ENCODE results near the gene PDSS2. TPM values are rescaled to one million over a fixed set of nuclear protein-coding genes. Genes with fewer than 3 reads are reported as not detected.
"Not testable (repeated sequence)": the region's sequence is repeated elsewhere in the genome, so short reads cannot be mapped to it uniquely, and the experiment has no call there.

Gene PDSS2
- total RNA-seq, 1 donor from 2014 or later, result 7.9 TPM

DNA sequence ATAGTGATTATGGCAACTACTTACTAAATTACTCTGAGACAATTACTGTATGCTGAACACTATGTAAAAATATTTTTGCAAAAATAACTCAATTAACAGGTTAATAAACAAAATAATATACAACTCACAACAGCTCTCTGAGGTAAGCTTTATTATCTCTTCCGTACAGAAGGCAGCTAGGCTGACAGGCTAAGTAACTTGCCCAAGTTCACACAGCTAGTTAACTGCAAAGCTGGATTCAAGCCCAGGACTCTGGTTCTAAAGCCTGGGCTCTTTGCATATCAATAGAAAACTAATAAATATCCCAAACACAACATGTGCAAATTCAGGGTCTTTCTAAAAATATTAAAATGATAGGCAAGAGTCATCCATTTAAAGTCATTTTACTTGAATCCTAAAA lies 174.6 kb downstream of the PDSS2 start:
- Mint-ChIP-seq H3K9me3 (ENCODE audit: unreplicated experiment) (no peaks in the 10 kb centered on the region), H3K36me3 (ENCODE audit: low read depth, unreplicated experiment) (no peaks in the 10 kb centered on the region), H3K4me1 (ENCODE audit: unreplicated experiment) (peaks cover 4% of the 10 kb centered on the region), H3K27me3 (ENCODE audit: unreplicated experiment) (no peaks in the 10 kb centered on the region), H3K4me3 (ENCODE audit: unreplicated experiment) (no peak overlapping the region), H3K27ac (ENCODE audit: unreplicated experiment) (no peak overlapping the region)
- TF ChIP-seq, protein P1, sequence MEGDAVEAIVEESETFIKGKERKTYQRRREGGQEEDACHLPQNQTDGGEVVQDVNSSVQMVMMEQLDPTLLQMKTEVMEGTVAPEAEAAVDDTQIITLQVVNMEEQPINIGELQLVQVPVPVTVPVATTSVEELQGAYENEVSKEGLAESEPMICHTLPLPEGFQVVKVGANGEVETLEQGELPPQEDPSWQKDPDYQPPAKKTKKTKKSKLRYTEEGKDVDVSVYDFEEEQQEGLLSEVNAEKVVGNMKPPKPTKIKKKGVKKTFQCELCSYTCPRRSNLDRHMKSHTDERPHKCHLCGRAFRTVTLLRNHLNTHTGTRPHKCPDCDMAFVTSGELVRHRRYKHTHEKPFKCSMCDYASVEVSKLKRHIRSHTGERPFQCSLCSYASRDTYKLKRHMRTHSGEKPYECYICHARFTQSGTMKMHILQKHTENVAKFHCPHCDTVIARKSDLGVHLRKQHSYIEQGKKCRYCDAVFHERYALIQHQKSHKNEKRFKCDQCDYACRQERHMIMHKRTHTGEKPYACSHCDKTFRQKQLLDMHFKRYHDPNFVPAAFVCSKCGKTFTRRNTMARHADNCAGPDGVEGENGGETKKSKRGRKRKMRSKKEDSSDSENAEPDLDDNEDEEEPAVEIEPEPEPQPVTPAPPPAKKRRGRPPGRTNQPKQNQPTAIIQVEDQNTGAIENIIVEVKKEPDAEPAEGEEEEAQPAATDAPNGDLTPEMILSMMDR (IDR thresholded peaks at IDR 0.05; ENCODE audit: unreplicated experiment), result no peak
- no peak for DNase-seq (ENCODE audit: low spot score)

DNA sequence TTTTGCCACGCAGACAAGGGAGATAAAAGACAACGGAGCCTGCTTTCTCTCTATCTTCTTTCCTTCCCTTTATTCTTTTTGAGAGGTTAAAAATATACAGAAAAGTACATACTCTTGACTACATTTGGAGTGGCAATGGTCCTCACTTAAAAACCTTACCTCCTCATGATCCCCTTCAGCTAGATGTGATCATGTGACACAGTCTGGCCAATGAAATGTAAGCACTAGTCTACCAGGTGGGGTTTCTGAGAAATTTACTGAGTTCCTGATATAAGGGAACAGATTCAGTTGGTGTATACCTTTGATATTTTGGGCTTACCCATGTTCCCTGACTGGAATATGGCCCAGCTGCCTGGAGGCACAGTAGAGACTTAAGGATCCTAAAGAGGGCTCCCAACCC lies 178.6 kb downstream of the PDSS2 start:
- Mint-ChIP-seq H3K27me3 (ENCODE audit: unreplicated experiment) (no peaks in the 10 kb centered on the region), H3K27ac (ENCODE audit: unreplicated experiment) (no peak overlapping the region), H3K4me1 (ENCODE audit: unreplicated experiment) (peaks cover 4% of the 10 kb centered on the region), H3K9me3 (ENCODE audit: unreplicated experiment) (no peaks in the 10 kb centered on the region), H3K4me3 (ENCODE audit: unreplicated experiment) (no peak overlapping the region), H3K36me3 (ENCODE audit: low read depth, unreplicated experiment) (no peaks in the 10 kb centered on the region)
- TF ChIP-seq, protein P1 (IDR thresholded peaks at IDR 0.05; ENCODE audit: unreplicated experiment), result no peak
- DNase-seq (ENCODE audit: low spot score), result no peak

DNA sequence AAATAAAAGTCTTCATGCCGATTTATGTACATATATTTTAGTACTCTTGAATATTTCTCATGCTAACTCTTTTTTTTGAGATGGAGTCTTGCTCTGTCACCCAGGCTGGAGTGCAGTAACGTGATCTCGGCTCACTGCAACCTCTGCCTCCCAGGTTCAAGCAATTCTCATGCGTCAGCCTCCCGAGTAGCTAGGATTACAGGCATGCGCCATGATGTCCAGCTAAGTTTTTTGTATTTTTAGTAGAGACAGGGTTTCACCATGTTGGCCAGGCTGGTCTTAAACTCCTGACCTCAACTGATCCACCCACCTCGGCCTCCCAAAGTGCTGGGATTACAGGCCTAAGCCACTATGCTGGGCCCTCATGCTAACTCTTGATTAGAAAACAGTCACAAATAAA lies 179.4 kb downstream of the PDSS2 start:
- H3K27ac Mint-ChIP-seq (ENCODE audit: unreplicated experiment); H3K27me3 Mint-ChIP-seq (ENCODE audit: unreplicated experiment); DNase-seq (ENCODE audit: low spot score); H3K36me3 Mint-ChIP-seq (ENCODE audit: low read depth, unreplicated experiment); H3K4me1 Mint-ChIP-seq (ENCODE audit: unreplicated experiment); H3K9me3 Mint-ChIP-seq (ENCODE audit: unreplicated experiment); H3K4me3 Mint-ChIP-seq (ENCODE audit: unreplicated experiment): not testable (repeated sequence)

DNA sequence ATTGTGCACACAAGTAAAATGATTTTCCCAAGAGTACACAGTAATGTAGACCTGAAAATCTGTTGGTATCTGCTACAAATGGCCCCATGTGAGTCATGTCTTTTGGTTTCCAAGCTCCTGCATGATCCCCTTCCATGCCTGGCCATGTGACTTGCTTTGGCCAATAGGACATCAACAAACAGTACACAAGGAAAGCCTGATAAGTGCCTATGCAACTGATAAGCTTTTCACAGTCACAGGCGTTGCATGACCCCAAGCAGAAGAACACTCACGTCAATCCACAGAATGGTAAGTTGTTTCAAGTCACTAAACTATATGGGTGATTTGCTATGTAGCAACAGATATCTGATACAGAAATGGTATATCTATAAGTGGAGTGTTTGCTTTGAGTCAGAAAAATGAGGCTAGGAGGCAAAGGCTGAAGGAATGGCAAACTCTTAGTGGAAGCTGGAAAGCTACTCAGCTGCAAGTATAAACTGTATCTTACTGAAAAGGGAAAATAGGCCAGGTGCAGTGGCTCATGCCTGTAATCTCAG lies 184.0 kb downstream of the PDSS2 start:
- Mint-ChIP-seq H3K27ac (ENCODE audit: unreplicated experiment) (no peak overlapping the region), H3K27me3 (ENCODE audit: unreplicated experiment) (no peaks in the 10 kb centered on the region), H3K4me3 (ENCODE audit: unreplicated experiment) (no peak overlapping the region), H3K9me3 (ENCODE audit: unreplicated experiment) (no peaks in the 10 kb centered on the region), H3K36me3 (ENCODE audit: low read depth, unreplicated experiment) (no peaks in the 10 kb centered on the region), H3K4me1 (ENCODE audit: unreplicated experiment) (no peaks in the 10 kb centered on the region)
- TF ChIP-seq, protein P1 (IDR thresholded peaks at IDR 0.05; ENCODE audit: unreplicated experiment), result no peak
- no peak for DNase-seq (ENCODE audit: low spot score)

DNA sequence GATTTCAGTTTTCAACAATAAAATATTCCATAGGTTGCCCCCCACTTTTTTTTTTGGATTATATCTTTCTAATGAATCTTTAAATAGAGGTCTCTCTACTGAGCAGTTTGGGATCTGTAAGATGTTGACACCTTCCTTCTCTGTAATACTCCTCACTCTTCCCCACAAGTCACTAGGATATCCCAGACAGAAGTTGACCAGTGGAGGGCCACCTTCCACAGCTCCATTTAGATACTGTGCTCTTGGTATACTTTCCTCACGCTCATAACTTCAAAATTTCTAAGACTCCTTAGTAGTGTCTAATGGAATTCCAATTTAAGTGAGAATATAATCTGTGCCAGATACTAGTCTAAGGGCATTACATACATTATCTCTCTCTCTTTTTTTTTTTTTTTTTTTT lies 185.1 kb downstream of the PDSS2 start:
- no peak overlapping the region for H3K27ac Mint-ChIP-seq (ENCODE audit: unreplicated experiment)
- no peak overlapping the region for H3K4me3 Mint-ChIP-seq (ENCODE audit: unreplicated experiment)
- TF ChIP-seq, protein P1 (IDR thresholded peaks at IDR 0.05; ENCODE audit: unreplicated experiment), result no peak
- DNase-seq (ENCODE audit: low spot score), result no peak
- H3K4me1 Mint-ChIP-seq (ENCODE audit: unreplicated experiment), result no peaks in the 10 kb centered on the region
- no peaks in the 10 kb centered on the region for H3K36me3 Mint-ChIP-seq (ENCODE audit: low read depth, unreplicated experiment)
- H3K9me3 Mint-ChIP-seq (ENCODE audit: unreplicated experiment), result no peaks in the 10 kb centered on the region
- H3K27me3 Mint-ChIP-seq (ENCODE audit: unreplicated experiment), result peaks cover 1% of the 10 kb centered on the region
